GM19467 (cell line): ENCODE results near the gene MAP1B.

ENCODE experiments used
- ATAC-seq: cut with Tn5 transposase; IDR thresholded peaks from one replicate; pipeline ENCODE4 v1.9.1; 2021; ENCODE audit warnings: mild to moderate bottlenecking, moderate library complexity; ENCODE audit not compliant: unreplicated experiment

MAP1B gene

GRCh38 chr5:72244862-72245371, 137.6 kb downstream of the MAP1B start:
- peak; percentile 93 for ATAC-seq

GRCh38 chr5:72245546-72245945, 138.3 kb downstream of the MAP1B start:
- ATAC-seq = no peak

- ATAC-seq = no peak
Observed at GRCh38 chr5:72245951-72246532, 138.8 kb downstream of the MAP1B start.

GRCh38 chr5:72246954-72247442, 139.7 kb downstream of the MAP1B start:
- ATAC-seq = no peak

- ATAC-seq = no peak
Observed at GRCh38 chr5:72248410-72248981, 141.2 kb downstream of the MAP1B start.

- no peak for ATAC-seq
Observed at GRCh38 chr5:72251386-72251785, 144.1 kb downstream of the MAP1B start.

- ATAC-seq = no peak
Observed at GRCh38 chr5:72252008-72252407, 144.7 kb downstream of the MAP1B start.

GRCh38 chr5:72252574-72253155, 145.4 kb downstream of the MAP1B start:
- ATAC-seq = no peak

- ATAC-seq = no peak
Observed at GRCh38 chr5:72255237-72255636, 148.0 kb downstream of the MAP1B start.

GRCh38 chr5:72255670-72256069, 148.4 kb downstream of the MAP1B start:
- ATAC-seq = no peak

- ATAC-seq = no peak
Observed at GRCh38 chr5:72256536-72256935, 149.3 kb downstream of the MAP1B start.
